T-helper 2 cell (primary cell): Measurements from ENCODE around the gene NLGN4X.

Experiments used
- DNase-seq, 5 experiments: peaks; one replicate each; pipeline versions ENCODE4 v3.0.0 to v3.0.0-alpha.2; 2012 to 2022

NLGN4X gene

DNA sequence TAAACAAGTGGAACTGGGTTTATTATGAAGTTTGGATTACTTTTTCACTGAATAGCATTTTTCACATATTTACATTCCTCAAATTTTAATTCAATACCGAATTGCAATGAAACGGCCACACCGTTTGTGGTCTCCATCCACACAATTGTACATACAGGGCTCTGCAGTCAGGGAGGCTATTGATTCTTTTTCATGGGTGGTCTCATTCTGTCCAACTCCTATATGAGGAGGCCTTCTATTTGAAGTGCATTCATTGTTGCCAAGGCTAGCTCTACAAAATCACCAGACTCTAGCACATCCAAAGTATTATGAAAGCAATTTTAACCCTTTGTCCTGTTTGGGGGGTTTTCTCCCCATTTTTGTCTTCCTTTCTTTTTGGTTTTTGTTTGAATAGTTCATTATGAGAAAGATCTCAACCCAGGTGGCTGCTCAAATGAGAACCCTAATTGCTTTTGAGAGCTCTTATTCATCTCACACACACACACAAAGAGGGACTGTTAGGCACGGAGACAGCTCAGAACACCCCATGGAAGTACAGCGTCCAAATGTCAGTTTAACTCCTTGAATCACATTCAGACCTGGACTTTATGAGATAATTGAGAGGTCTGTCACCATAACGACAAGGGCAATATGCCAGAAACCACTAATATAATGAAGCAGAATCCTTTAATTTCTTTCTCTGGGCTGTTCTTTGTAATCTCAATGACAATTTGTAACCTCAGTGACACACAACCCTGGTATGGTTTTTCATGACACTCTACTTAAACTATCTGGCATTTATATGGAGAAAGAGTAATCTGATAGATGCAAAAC is 79.4 kb downstream of the NLGN4X start:
- DNase-seq: no peak

- DNase-seq: no peak
These were observed 94.4 kb downstream of the NLGN4X start for GRCh38 chrX:6134255-6134654.

- no peak for DNase-seq
These were observed 95.7 kb downstream of the NLGN4X start for GRCh38 chrX:6132970-6133369.

DNA sequence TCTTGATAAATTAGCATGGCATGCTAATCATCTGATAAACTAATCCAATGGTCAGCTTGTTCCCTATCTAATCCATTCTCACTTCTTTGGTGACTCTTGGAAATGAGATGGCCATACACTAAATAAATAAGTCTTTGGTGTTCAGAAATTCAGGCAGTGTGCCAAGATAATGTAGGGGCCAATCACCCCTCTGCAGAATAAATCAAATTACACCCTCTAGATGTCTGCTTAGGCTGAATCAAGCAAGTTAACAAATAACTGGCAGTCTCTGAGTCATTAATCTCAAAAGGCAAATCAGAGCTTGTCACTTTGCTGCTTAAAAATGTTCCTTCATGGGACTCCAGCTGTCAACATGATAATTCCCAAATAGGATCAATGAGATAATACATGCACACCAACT is 97.4 kb downstream of the NLGN4X start:
- DNase-seq: no peak

- DNase-seq: no peak
These were observed 99.5 kb downstream of the NLGN4X start for GRCh38 chrX:6129195-6129594.

DNA sequence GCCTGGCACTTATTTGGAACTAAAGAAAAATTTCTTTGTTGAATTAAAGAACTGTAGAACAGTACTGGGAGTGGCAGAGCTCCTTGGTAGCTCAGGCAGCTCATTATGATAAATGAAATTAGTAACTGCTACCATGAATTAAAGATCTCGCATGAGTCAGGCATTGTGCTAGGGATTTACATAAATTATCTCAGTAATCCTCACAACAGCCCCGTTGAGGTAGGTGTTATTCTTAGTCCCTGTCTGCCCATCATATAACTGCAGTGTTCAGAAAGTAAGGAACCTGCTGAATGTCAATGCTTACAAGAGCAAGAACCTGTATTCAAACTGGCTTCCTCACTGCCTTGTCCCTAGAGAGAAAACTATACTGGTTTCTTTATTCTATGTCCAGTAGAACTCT is 108.3 kb downstream of the NLGN4X start:
- no peak for DNase-seq

- DNase-seq: no peak
These were observed 133.2 kb downstream of the NLGN4X start for GRCh38 chrX:6095469-6095868.

DNA sequence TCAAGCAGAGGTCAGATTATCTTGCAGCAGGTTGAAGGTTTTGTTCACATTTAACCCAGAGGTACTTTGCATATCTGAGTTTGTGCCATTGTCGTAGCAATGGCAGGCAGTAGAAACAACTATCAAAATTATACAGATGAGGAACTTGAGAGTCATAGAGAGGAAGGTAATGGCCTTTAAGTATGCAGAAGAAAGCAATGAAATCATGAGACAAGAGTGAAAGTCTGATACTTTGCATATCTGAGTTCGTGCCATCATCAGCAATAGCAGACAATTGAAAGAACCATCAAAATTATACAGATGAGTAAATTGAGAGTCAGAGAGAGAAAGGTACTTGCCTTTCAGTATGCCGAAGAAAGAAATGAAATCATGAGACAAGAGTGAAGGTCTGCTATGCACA is 154.1 kb downstream of the NLGN4X start:
- DNase-seq: no peak

GRCh38 chrX:6071731-6072130 is 156.9 kb downstream of the NLGN4X start:
- DNase-seq: no peak

- DNase-seq: no peak
These were observed 161.1 kb downstream of the NLGN4X start for GRCh38 chrX:6067600-6067999.

- DNase-seq: no peak
These were observed 175.5 kb downstream of the NLGN4X start for GRCh38 chrX:6053141-6053540.

GRCh38 chrX:6052111-6052745 is 176.4 kb downstream of the NLGN4X start:
- DNase-seq: no peak

DNA sequence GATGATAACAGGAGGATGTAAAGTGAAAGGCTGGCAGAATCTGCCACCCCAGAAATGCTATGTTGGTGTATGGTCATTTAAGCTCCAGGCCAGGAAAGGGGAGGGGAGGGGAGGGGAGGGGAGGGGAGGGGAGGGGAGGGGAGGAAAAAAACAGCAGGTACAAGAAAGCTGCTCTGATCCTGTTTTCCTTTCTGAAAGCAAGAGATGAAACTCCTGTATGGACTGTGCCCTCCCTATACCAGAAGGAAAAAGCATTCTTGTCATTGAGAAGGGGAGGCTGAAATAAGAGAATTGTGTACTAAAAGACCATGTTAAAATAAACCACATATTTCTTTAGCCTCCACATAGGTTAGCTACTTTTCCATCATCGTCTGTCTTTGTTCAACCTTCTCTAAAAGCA is 179.5 kb downstream of the NLGN4X start:
- DNase-seq: no peak

GRCh38 chrX:6041630-6042029 is 187.0 kb downstream of the NLGN4X start:
- no peak for DNase-seq

- DNase-seq: no peak
These were observed 199.7 kb downstream of the NLGN4X start for GRCh38 chrX:6029014-6029413.

- no peak for DNase-seq
These were observed 201.7 kb downstream of the NLGN4X start for GRCh38 chrX:6026980-6027379.

DNA sequence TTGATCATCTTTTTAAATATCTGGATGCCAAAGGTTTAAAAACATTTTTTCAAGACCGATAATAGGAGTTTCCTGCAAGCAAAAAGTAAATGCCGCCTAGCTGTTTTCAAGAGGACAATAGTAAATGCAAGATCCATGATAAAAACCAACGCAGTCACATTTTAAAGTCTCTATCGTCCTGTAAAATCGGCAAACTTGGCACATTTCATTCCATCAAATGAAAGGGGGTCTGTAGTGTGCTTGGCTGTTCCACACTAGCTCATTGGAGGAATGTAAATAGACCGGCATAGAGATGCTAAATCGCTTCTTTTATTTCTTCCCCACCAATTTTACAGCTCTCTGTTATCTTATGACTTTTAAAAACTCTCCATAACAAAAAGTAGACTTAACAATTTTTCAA is 202.2 kb downstream of the NLGN4X start:
- DNase-seq: no peak

- no peak for DNase-seq
These were observed 204.5 kb downstream of the NLGN4X start for GRCh38 chrX:6024204-6024603.

GRCh38 chrX:6021316-6022091 is 207.2 kb downstream of the NLGN4X start:
- peak in 1 of 5 experiments; percentile 1 for DNase-seq

DNA sequence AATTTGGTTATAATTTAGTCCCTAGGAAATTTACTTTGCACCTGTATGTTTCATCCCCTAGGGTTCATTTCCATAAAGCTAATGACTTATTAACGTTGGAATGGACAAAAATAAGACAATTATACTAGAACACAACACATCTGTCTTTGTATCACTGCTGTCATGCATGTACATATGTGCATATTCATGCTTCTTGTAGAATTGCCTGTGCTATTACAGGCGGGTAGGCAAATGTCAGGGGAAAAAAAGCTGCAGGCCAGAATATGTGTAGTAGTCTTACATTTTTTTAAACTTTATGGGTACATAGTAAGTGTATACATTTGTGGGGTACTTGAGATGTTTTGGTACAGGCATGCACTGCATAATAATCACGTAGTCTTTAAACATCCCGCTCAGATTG is 209.6 kb downstream of the NLGN4X start:
- DNase-seq: no peak

DNA sequence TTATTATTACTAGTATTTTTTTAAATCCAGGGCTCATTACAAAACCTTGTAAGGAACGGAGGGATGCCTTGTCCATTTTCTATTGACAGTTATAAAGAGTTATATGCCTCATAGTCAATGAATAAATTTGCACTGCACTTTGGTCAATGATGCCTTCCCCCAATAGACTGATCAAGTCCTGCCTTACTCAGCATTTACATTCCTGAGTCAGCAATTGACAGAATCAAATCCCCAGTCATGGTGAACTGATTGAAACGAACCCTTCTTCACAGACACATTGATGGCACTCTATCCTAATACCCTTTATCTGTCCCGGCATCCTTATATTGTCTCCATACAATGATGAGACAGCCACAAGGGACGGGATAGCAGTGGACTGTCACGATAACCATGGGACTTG is 213.2 kb downstream of the NLGN4X start:
- no peak for DNase-seq

GRCh38 chrX:6012357-6012756 is 216.3 kb downstream of the NLGN4X start:
- DNase-seq: no peak

DNA sequence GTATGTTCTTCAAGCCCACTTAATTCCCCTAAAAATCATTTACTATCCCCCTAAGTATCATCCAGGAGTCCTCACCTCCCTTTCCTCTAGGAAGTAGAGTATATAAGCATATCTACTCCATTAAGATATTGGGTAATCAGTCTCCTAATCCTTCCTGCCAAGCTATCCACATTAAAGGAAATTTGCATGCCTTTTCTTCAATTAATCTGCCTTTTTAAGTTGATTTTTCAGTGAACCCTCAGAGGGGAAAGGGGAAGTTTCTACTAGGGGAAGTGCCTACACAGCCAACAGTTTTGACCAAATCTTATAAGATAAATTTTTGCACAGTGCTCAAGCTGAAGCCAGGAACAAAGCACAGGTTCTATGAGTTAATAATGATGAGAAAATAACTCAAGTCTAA is 222.8 kb downstream of the NLGN4X start:
- DNase-seq: no peak

DNA sequence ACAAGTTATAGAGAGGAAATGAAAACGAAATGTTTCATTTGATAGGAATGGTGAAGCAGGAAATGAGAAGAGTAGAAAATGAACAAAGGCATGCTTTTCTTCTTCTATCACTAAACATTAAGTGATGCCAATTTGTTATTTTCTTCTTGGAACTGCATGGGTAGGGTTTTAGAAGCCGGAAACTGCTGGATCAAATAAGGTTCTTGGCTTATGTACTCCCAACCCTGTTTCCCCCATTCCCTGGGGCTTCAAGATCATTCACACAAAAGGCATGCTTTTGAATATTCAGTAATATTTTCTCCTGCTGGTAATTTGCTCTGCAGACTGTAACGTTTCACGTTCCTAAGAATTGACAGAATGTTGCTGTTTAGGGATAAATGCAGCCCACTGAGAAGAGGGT is 224.1 kb downstream of the NLGN4X start:
- DNase-seq: no peak
